Parathyroid adenoma (tissue), 2 donors: ENCODE measurements around the gene NEDD4L.

ENCODE experiments used
- H2AFZ ChIP-seq: fragments of 300-600 bp; sonication (generic); one replicate; pipeline ENCODE4 v1.7.0; 2017; ENCODE audit warnings: antibody characterized with exemption, mild to moderate bottlenecking
- H3K27ac ChIP-seq: fragments of 300-600 bp; sonication (generic); one replicate; pipeline ENCODE4 v1.7.0; 2017
- H3K27me3 ChIP-seq: fragments of 300-600 bp; sonication (generic); one replicate; pipeline ENCODE4 v1.7.0; 2017; ENCODE audit warnings: low read length; ENCODE audit not compliant: control insufficient read depth, insufficient read depth
- H3K36me3 ChIP-seq: fragments of 300-600 bp; sonication (generic); one replicate; pipeline ENCODE4 v1.7.0; 2017; ENCODE audit warnings: low read length; ENCODE audit not compliant: control insufficient read depth, insufficient read depth
- H3K4me1 ChIP-seq: fragments of 300-600 bp; sonication (generic); one replicate; pipeline ENCODE4 v1.7.0; 2017; ENCODE audit warnings: control low read depth
- H3K4me2 ChIP-seq: fragments of 300-600 bp; sonication (generic); one replicate; pipeline ENCODE4 v1.7.0; 2017; ENCODE audit warnings: low read length
- H3K4me3 ChIP-seq: fragments of 300-600 bp; sonication (generic); one replicate; pipeline ENCODE4 v1.7.0; 2017; ENCODE audit warnings: low read depth, low read length
- H3K79me2 ChIP-seq: fragments of 300-600 bp; sonication (generic); one replicate; pipeline ENCODE4 v1.7.0; 2017; ENCODE audit warnings: control low read depth
- H3K9ac ChIP-seq: fragments of 300-600 bp; sonication (generic); one replicate; pipeline ENCODE4 v1.7.0; 2017; ENCODE audit warnings: mild to moderate bottlenecking
- H3K9me3 ChIP-seq: fragments of 300-600 bp; sonication (generic); one replicate; pipeline ENCODE4 v1.7.0; 2017; ENCODE audit warnings: low read length; ENCODE audit not compliant: control insufficient read depth
- TF ChIP-seq, protein P1 (sequence below): fragments of 300-600 bp; sonication (generic); IDR thresholded peaks from one replicate; pipeline ENCODE4 v1.7.0; 2017; ENCODE audit warnings: antibody characterized with exemption, mild to moderate bottlenecking
- donor health status: primary hyperparathyroidism.

NEDD4L gene

DNA sequence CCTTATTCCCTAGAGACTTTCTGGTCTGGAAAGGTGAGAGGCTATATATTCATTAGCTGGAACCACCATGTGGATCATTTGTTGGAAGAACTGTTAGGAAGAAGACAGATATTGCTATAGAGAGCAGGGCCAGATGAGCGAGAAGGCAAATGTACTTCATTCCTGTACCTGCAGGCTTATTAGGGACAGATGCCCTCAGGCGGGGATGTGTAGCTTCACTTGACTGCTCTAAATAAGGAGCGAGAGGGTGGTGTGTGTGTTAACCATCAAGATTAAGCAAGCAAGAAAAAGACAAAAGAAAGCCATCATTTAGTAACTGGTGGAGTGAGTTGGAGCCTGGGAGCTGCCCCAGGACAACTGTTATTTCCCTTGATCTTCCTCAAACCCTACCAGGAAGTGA, 36.4 kb downstream of the NEDD4L start:
- H3K36me3 ChIP-seq: no peaks in the 10 kb centered on the region
- no peak overlapping the region for H3K27ac ChIP-seq
- no peak overlapping the region for H3K9ac ChIP-seq
- no peak overlapping the region for H3K4me3 ChIP-seq
- no peak overlapping the region for H3K4me2 ChIP-seq
- no peaks in the 10 kb centered on the region for H3K4me1 ChIP-seq
- H2AFZ ChIP-seq: no peak overlapping the region
- no peaks in the 10 kb centered on the region for H3K9me3 ChIP-seq
- H3K27me3 ChIP-seq: no peaks in the 10 kb centered on the region
- peaks cover 3% of the 10 kb centered on the region for H3K79me2 ChIP-seq
- TF ChIP-seq, protein P1, sequence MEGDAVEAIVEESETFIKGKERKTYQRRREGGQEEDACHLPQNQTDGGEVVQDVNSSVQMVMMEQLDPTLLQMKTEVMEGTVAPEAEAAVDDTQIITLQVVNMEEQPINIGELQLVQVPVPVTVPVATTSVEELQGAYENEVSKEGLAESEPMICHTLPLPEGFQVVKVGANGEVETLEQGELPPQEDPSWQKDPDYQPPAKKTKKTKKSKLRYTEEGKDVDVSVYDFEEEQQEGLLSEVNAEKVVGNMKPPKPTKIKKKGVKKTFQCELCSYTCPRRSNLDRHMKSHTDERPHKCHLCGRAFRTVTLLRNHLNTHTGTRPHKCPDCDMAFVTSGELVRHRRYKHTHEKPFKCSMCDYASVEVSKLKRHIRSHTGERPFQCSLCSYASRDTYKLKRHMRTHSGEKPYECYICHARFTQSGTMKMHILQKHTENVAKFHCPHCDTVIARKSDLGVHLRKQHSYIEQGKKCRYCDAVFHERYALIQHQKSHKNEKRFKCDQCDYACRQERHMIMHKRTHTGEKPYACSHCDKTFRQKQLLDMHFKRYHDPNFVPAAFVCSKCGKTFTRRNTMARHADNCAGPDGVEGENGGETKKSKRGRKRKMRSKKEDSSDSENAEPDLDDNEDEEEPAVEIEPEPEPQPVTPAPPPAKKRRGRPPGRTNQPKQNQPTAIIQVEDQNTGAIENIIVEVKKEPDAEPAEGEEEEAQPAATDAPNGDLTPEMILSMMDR: no peak

DNA sequence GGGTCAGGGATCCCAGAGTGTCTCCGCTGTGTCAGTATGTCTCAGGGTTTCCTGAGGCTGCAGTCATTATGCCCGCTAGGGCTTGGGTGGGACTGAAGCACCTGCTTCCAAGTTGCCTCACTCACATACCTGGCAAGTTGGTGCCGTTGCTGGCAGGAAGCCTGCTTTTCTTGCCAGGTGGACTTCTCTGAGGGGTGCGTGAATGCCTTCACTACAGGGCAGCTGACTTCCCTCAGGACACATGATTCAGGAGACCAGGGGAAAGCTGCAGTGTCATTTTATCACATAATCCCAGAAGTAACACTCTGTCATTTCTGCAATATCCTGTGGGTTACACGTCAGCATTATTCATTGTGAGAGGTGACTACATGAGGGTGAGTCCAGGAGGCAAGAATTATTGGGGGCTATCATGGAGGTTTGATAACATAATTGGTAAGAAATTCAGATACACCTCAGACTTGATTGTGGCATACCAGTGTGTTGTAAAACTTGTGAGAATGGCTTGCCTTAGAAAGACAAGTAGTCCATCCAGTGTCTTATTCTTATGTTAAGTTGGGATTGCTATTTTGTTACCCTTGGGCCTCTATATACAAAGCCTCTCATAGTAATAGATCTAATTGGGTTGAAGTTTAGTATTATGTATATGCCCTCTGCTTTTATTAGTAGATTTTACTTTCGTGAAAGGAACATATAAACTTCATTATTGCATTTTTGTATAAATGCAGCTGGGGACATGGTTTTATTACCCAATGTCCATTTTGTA, 44.1 kb downstream of the NEDD4L start:
- no peak overlapping the region for H3K4me3 ChIP-seq
- TF ChIP-seq, protein P1: no peak
- H3K36me3 ChIP-seq: no peaks in the 10 kb centered on the region
- no peak overlapping the region for H3K27ac ChIP-seq
- H3K4me2 ChIP-seq: no peak overlapping the region
- H2AFZ ChIP-seq: no peak overlapping the region
- H3K27me3 ChIP-seq: no peaks in the 10 kb centered on the region
- H3K9ac ChIP-seq: no peak overlapping the region
- no peaks in the 10 kb centered on the region for H3K4me1 ChIP-seq
- no peaks in the 10 kb centered on the region for H3K79me2 ChIP-seq
- no peaks in the 10 kb centered on the region for H3K9me3 ChIP-seq

DNA sequence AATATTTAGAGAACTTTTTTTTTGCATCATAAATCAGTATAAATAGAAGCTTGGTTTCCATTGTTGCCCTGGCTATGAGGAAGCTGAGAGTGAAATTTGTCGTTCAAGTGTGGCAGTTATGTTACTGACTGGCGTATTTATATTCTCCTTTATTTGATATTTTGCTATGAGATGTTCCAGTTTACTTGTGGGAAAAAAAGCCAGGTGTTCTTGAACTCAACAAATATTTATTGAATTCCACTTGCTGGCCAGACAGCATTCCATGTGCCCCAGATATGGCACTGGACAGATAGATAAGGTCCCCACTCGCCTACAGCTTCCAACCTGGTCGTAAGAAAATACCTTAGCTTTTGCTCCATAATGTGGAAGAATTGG, 44.7 kb downstream of the NEDD4L start:
- Histone ChIP-seq H3K27ac (no peak overlapping the region), H3K4me2 (no peak overlapping the region), H2AFZ (no peak overlapping the region), H3K4me3 (no peak overlapping the region), H3K27me3 (no peaks in the 10 kb centered on the region), H3K9ac (no peak overlapping the region), H3K4me1 (no peaks in the 10 kb centered on the region), H3K9me3 (no peaks in the 10 kb centered on the region), H3K79me2 (no peaks in the 10 kb centered on the region), H3K36me3 (no peaks in the 10 kb centered on the region)
- TF ChIP-seq, protein P1: no peak

DNA sequence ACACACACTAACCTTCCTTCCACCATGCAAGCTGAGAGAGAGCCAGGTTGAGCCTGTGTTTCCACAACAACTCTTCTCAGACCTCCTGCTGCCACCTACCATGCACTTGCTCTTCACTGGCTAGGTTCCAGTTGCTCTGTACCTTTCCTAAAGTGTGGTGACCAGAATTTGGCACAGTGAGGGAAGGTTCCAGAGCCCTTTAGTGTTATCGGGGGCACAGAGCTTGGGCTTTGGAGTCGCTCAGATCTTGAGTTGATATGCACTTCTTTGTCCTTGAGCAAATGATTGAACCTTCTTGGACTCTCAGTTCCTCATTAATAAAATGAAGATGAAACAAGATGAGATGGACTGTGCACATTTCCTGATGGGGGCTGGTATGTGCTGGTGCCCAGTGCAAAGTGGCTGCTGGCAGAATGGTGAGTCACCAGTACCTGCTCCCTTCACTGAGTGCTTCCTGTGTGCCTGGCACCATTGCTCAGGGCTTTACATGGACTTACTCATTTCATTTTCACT, 47.1 kb downstream of the NEDD4L start:
- H2AFZ ChIP-seq: no peak overlapping the region
- H3K4me3 ChIP-seq: no peak overlapping the region
- TF ChIP-seq, protein P1: no peak
- no peak overlapping the region for H3K4me2 ChIP-seq
- H3K27ac ChIP-seq: no peak overlapping the region
- no peaks in the 10 kb centered on the region for H3K79me2 ChIP-seq
- no peaks in the 10 kb centered on the region for H3K27me3 ChIP-seq
- H3K9me3 ChIP-seq: no peaks in the 10 kb centered on the region
- H3K4me1 ChIP-seq: no peaks in the 10 kb centered on the region
- H3K36me3 ChIP-seq: no peaks in the 10 kb centered on the region
- H3K9ac ChIP-seq: no peak overlapping the region

DNA sequence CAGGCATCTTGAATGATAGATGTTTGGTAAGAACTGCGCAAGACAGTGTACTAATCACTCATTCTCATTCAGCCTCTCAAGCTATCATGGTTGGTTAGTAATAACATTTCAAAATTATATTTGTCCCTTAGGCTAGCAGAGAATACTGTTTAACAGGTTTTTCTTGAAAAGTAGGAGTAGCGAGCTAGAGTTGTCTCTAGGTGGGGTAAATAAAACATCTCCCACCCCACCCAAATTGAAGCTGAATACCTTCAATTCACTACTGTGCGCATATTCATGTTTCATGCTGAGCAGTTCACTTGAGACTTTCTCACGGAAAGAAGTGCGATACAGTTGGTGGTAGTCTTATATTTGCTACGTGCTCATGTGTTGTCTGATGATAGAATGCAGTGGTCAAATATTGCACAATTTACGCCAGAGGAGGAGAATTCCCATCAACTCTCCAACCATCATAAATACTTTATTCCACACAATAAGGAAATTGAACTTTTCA, 49.3 kb downstream of the NEDD4L start:
- Histone ChIP-seq H3K9me3 (no peaks in the 10 kb centered on the region), H2AFZ (no peak overlapping the region), H3K79me2 (no peaks in the 10 kb centered on the region), H3K4me3 (no peak overlapping the region), H3K27ac (no peak overlapping the region), H3K4me2 (no peak overlapping the region), H3K36me3 (no peaks in the 10 kb centered on the region), H3K9ac (no peak overlapping the region), H3K27me3 (no peaks in the 10 kb centered on the region), H3K4me1 (no peaks in the 10 kb centered on the region)
- TF ChIP-seq, protein P1: no peak
